HepG2 (cell line): ENCODE data around the gene DNAAF3. TPM values are rescaled to one million over a fixed set of nuclear protein-coding genes. Genes with fewer than 3 reads are reported as not detected.

ENCODE experiments used
- HNF4A ChIP-seq: sonication (generic); formaldehyde crosslinking; IDR thresholded peaks from 2 replicates; pipeline ENCODE4 v1.4.0; 2020; ENCODE audit warnings: missing genetic modification reagents
- NCOR1 ChIP-seq: fragments of 200-600 bp; sonication (generic); IDR thresholded peaks from 2 replicates; pipeline ENCODE4 v1.7.0; 2017; ENCODE audit warnings: antibody characterized with exemption, low read length, borderline replicate concordance
- ONECUT2 ChIP-seq: sonication (generic); formaldehyde crosslinking; IDR thresholded peaks from 2 replicates; pipeline ENCODE4 v1.4.0; 2020; ENCODE audit warnings: missing genetic modification reagents
- ZFP37 ChIP-seq: sonication (generic); formaldehyde crosslinking; IDR thresholded peaks from 2 replicates; pipeline ENCODE4 v1.4.0; 2020; ENCODE audit warnings: missing genetic modification reagents, borderline replicate concordance
- ZNF383 ChIP-seq: sonication (generic); formaldehyde crosslinking; IDR thresholded peaks from 2 replicates; pipeline ENCODE4 v1.4.0; 2020; ENCODE audit warnings: missing genetic modification reagents, mild to moderate bottlenecking, borderline replicate concordance
- polyA plus RNA-seq, 8 experiments: library from polyadenylated mRNA; depleted of rRNA in 3 of 8; stranded (reverse) in 7 of 8; unstranded in 1 of 8; fragments of >200 nt; fragmentation: Illumina TruSeq in 4 of 8; extraction: Trizol in 4 of 8; gene quantifications; 2 replicates each; pipeline versions ENCODE4 v1.2.1 to v1.2.3, GENCODE V29; 2011 to 2016; ENCODE audit warnings: low read depth in 4 of 8, missing spikeins in 1 of 8, mixed read lengths in 1 of 8; ENCODE audit not compliant: insufficient read depth in 1 of 8
- total RNA-seq, 5 experiments: library from RNA; depleted of rRNA; stranded (reverse); fragments of >200 nt; fragmentation: Illumina TruSeq; extraction: Trizol; gene quantifications; 2 replicates each; pipeline ENCODE4 v1.2.3, GENCODE V29; 2016; ENCODE audit warnings: low read depth in 1 of 5
- TF ChIP-seq, protein P1 (sequence below): sonication (generic); formaldehyde crosslinking; IDR thresholded peaks from 2 replicates; pipeline ENCODE4 v1.5.1; 2020; ENCODE audit warnings: mild to moderate bottlenecking, missing genetic modification reagents, moderate library complexity
- TF ChIP-seq, protein P2 (sequence below), 2 experiments: fragments of 450-650 bp in 1 of 2; sonication (generic) in 1 of 2; formaldehyde crosslinking; IDR thresholded peaks; 2 replicates each; pipeline versions ENCODE4 v1.5.0 to v1.8.0; 2020 to 2022; ENCODE audit warnings: mild to moderate bottlenecking in 1 of 2, missing genetic modification reagents in 1 of 2
- TF ChIP-seq, protein P3 (sequence below), 2 experiments: fragments of 450-650 bp in 1 of 2; sonication (generic) in 1 of 2; formaldehyde crosslinking in 1 of 2; IDR thresholded peaks; 2 replicates each; pipeline versions ENCODE4 v1.6.1 to v1.8.0; 2016 to 2022; ENCODE audit warnings: antibody characterized with exemption in 1 of 2, mild to moderate bottlenecking in 1 of 2, missing genetic modification reagents in 1 of 2
- TF ChIP-seq, protein P4 (sequence below): sonication (generic); formaldehyde crosslinking; IDR thresholded peaks from 2 replicates; pipeline ENCODE4 v1.4.0; 2020; ENCODE audit warnings: missing genetic modification reagents, low read depth, mild to moderate bottlenecking, borderline replicate concordance
- TF ChIP-seq, protein P5 (sequence below): sonication (generic); formaldehyde crosslinking; IDR thresholded peaks from 2 replicates; pipeline ENCODE4 v1.5.1; 2020; ENCODE audit warnings: missing genetic modification reagents, mild to moderate bottlenecking, borderline replicate concordance

Gene DNAAF3
- total and polyA plus RNA-seq, 2 of the 13 experiments (the other 11 are each of a cell fraction or from before 2014, with no cell fraction given): 0.30 to 0.40 TPM

DNA sequence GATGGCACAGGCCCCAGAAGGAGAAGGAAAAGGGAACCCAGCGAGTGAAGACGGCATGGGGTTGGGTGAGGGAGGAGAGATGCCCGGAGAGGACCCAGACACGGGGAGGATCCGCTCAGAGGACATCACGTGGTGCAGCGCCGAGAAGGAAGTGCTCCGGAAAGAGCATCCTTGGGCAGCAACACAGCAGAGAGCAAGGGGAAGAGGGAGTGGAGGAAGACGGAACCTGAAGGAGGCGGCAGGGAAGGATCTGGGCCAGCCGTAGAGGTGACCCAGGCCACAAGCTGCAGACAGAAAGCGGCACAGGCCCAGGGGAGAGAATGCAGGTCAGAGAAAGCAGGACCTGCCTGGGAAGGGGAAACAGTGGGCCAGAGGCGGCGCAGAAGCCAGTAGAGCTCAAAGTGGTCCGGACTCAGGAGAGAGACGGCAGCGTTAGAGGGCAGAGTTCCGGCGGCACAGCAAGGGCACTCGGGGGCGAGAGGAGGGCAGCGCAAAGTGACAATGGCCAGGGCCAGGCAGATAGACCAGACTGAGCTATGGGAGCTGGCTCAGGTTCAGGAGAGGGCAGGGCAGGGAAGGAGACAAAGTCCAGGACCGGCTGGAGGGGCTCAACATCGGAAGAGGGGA lies 50.1 kb downstream of the DNAAF3 start (continued):
- TF ChIP-seq, protein P1, sequence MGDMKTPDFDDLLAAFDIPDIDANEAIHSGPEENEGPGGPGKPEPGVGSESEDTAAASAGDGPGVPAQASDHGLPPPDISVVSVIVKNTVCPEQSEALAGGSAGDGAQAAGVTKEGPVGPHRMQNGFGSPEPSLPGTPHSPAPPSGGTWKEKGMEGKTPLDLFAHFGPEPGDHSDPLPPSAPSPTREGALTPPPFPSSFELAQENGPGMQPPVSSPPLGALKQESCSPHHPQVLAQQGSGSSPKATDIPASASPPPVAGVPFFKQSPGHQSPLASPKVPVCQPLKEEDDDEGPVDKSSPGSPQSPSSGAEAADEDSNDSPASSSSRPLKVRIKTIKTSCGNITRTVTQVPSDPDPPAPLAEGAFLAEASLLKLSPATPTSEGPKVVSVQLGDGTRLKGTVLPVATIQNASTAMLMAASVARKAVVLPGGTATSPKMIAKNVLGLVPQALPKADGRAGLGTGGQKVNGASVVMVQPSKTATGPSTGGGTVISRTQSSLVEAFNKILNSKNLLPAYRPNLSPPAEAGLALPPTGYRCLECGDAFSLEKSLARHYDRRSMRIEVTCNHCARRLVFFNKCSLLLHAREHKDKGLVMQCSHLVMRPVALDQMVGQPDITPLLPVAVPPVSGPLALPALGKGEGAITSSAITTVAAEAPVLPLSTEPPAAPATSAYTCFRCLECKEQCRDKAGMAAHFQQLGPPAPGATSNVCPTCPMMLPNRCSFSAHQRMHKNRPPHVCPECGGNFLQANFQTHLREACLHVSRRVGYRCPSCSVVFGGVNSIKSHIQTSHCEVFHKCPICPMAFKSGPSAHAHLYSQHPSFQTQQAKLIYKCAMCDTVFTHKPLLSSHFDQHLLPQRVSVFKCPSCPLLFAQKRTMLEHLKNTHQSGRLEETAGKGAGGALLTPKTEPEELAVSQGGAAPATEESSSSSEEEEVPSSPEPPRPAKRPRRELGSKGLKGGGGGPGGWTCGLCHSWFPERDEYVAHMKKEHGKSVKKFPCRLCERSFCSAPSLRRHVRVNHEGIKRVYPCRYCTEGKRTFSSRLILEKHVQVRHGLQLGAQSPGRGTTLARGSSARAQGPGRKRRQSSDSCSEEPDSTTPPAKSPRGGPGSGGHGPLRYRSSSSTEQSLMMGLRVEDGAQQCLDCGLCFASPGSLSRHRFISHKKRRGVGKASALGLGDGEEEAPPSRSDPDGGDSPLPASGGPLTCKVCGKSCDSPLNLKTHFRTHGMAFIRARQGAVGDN (CRISPR knock-in tag): peak; percentile 79
- TF ChIP-seq, protein P2, sequence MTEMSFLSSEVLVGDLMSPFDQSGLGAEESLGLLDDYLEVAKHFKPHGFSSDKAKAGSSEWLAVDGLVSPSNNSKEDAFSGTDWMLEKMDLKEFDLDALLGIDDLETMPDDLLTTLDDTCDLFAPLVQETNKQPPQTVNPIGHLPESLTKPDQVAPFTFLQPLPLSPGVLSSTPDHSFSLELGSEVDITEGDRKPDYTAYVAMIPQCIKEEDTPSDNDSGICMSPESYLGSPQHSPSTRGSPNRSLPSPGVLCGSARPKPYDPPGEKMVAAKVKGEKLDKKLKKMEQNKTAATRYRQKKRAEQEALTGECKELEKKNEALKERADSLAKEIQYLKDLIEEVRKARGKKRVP (CRISPR knock-in tag; IDR thresholded peaks at IDR 0.05): no peak
- no peak for TF ChIP-seq NCOR1
- TF ChIP-seq, protein P3, sequence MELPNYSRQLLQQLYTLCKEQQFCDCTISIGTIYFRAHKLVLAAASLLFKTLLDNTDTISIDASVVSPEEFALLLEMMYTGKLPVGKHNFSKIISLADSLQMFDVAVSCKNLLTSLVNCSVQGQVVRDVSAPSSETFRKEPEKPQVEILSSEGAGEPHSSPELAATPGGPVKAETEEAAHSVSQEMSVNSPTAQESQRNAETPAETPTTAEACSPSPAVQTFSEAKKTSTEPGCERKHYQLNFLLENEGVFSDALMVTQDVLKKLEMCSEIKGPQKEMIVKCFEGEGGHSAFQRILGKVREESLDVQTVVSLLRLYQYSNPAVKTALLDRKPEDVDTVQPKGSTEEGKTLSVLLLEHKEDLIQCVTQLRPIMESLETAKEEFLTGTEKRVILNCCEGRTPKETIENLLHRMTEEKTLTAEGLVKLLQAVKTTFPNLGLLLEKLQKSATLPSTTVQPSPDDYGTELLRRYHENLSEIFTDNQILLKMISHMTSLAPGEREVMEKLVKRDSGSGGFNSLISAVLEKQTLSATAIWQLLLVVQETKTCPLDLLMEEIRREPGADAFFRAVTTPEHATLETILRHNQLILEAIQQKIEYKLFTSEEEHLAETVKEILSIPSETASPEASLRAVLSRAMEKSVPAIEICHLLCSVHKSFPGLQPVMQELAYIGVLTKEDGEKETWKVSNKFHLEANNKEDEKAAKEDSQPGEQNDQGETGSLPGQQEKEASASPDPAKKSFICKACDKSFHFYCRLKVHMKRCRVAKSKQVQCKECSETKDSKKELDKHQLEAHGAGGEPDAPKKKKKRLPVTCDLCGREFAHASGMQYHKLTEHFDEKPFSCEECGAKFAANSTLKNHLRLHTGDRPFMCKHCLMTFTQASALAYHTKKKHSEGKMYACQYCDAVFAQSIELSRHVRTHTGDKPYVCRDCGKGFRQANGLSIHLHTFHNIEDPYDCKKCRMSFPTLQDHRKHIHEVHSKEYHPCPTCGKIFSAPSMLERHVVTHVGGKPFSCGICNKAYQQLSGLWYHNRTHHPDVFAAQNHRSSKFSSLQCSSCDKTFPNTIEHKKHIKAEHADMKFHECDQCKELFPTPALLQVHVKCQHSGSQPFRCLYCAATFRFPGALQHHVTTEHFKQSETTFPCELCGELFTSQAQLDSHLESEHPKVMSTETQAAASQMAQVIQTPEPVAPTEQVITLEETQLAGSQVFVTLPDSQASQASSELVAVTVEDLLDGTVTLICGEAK (IDR thresholded peaks at IDR 0.05): no peak
- TF ChIP-seq, protein P3 (CRISPR knock-in tag; IDR thresholded peaks at IDR 0.05): no peak
- peak; percentile 70; the same call in 1 of the 2 replicates for TF ChIP-seq ZNF383 (CRISPR knock-in tag)
- TF ChIP-seq, protein P4, sequence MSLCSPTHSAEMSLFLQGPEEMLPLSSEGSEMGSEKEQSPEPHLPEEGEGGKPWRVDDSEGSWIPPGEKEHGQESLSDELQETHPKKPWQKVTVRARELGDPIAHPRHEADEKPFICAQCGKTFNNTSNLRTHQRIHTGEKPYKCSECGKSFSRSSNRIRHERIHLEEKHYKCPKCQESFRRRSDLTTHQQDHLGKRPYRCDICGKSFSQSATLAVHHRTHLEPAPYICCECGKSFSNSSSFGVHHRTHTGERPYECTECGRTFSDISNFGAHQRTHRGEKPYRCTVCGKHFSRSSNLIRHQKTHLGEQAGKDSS (CRISPR knock-in tag): no peak
- TF ChIP-seq HNF4A: peak; percentile 53
- TF ChIP-seq, protein P5, sequence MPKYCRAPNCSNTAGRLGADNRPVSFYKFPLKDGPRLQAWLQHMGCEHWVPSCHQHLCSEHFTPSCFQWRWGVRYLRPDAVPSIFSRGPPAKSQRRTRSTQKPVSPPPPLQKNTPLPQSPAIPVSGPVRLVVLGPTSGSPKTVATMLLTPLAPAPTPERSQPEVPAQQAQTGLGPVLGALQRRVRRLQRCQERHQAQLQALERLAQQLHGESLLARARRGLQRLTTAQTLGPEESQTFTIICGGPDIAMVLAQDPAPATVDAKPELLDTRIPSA: no peak
- no peak for TF ChIP-seq ONECUT2 (CRISPR knock-in tag)
- no peak for TF ChIP-seq ZFP37 (CRISPR knock-in tag)
